PC-9 (cell line): ENCODE data around the gene ERI2.
A peak's percentile ranks its signal among the peaks of the same experiment; 100 is the strongest.

Experiments
- EZH2 ChIP-seq: fragments of 200-600 bp; sonication (generic); IDR thresholded peaks from 2 replicates; pipeline ENCODE4 v1.8.0; 2017; ENCODE audit warnings: antibody characterized with exemption, low read depth
- TF ChIP-seq, protein P1 (sequence below): fragments of 200-600 bp; sonication (generic); conservative IDR thresholded peaks from 2 replicates; pipeline ENCODE4 v1.6.1; 2017; ENCODE audit warnings: mixed run types, antibody characterized with exemption, mild to moderate bottlenecking, moderate library complexity

DNA sequence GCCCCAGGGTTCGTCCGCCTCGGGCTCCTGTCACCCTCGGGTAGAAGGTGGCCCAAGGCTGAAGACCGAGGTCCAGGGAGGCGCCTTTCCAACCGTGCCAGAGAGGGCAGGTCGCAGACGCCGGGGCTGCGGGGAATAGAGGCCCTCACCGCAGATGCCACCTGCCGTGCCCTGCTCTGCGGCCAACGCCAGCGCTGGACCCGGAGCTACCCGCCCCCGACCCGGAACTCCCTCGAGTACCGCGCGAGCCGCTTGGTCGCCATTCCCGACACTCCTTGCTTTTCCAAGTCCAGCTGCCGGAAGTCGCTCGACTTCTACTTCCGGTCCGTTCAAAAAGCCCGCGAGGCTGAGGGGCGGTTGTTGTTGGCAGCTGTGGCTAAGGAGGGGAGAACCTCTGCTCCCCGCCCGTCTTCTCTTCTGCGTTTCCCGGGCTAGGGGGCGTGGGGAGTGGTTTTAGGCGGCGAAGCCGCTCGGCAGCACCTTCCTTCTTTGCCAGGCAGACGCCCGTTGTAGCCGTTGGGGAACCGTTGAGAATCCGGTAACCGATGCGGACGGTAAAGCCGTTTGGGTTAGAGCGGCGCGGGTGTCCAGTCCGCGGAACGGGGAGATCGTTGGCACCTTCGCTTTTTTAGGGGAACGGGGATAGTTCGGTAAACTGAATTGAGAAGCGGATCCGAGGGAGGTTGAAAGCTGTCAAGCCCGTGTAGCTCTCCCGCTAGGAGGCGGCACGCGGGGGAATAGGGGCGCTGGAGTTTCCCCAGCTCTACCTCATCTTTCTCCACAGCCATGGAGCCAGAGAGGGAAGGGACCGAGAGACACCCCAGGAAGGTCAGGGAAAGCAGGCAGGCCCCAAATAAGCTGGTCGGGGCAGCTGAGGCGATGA lies at the start of gene ERI2, which contains the start of gene REXO5:
- TF ChIP-seq, protein P1, sequence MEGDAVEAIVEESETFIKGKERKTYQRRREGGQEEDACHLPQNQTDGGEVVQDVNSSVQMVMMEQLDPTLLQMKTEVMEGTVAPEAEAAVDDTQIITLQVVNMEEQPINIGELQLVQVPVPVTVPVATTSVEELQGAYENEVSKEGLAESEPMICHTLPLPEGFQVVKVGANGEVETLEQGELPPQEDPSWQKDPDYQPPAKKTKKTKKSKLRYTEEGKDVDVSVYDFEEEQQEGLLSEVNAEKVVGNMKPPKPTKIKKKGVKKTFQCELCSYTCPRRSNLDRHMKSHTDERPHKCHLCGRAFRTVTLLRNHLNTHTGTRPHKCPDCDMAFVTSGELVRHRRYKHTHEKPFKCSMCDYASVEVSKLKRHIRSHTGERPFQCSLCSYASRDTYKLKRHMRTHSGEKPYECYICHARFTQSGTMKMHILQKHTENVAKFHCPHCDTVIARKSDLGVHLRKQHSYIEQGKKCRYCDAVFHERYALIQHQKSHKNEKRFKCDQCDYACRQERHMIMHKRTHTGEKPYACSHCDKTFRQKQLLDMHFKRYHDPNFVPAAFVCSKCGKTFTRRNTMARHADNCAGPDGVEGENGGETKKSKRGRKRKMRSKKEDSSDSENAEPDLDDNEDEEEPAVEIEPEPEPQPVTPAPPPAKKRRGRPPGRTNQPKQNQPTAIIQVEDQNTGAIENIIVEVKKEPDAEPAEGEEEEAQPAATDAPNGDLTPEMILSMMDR: peak; percentile 53
- no peak for TF ChIP-seq EZH2
